Activated naive CD4-positive, alpha-beta T cell treated with anti-CD3 and anti-CD28 coated beads, Interleukin-2, amount 50 U/mL, for 24 hours (primary cell): Measurements from ENCODE around the gene MYCL.

ENCODE experiments used
- H3K27ac Mint-ChIP-seq: one replicate; pipeline ENCODE4 v1.8.0; 2021; ENCODE audit warnings: mild to moderate bottlenecking, mixed read lengths
- H3K27me3 Mint-ChIP-seq: one replicate; pipeline ENCODE4 v1.8.0; 2021; ENCODE audit warnings: mixed read lengths
- H3K36me3 Mint-ChIP-seq: one replicate; pipeline ENCODE4 v1.8.0; 2021; ENCODE audit warnings: mixed read lengths
- H3K4me1 Mint-ChIP-seq: one replicate; pipeline ENCODE4 v1.8.0; 2021; ENCODE audit warnings: mixed read lengths
- H3K4me3 Mint-ChIP-seq: one replicate; pipeline ENCODE4 v1.8.0; 2021; ENCODE audit warnings: mild to moderate bottlenecking, mixed read lengths
- H3K9me3 Mint-ChIP-seq: one replicate; pipeline ENCODE4 v1.8.0; 2021; ENCODE audit warnings: mixed read lengths

Gene MYCL

GRCh38 chr1:39854314-39854713 is 47.4 kb downstream of the MYCL start:
- Mint-ChIP-seq H3K27ac (no peak overlapping the region), H3K4me1 (peaks cover 5% of the 10 kb centered on the region), H3K4me3 (no peak overlapping the region), H3K9me3 (no peaks in the 10 kb centered on the region), H3K36me3 (peaks cover 9% of the 10 kb centered on the region), H3K27me3 (no peaks in the 10 kb centered on the region)

GRCh38 chr1:39852876-39853275 is 48.8 kb downstream of the MYCL start:
- Mint-ChIP-seq H3K27ac (no peak overlapping the region), H3K36me3 (peaks cover 14% of the 10 kb centered on the region), H3K4me1 (peaks cover 5% of the 10 kb centered on the region), H3K4me3 (no peak overlapping the region), H3K9me3 (no peaks in the 10 kb centered on the region), H3K27me3 (no peaks in the 10 kb centered on the region)

DNA sequence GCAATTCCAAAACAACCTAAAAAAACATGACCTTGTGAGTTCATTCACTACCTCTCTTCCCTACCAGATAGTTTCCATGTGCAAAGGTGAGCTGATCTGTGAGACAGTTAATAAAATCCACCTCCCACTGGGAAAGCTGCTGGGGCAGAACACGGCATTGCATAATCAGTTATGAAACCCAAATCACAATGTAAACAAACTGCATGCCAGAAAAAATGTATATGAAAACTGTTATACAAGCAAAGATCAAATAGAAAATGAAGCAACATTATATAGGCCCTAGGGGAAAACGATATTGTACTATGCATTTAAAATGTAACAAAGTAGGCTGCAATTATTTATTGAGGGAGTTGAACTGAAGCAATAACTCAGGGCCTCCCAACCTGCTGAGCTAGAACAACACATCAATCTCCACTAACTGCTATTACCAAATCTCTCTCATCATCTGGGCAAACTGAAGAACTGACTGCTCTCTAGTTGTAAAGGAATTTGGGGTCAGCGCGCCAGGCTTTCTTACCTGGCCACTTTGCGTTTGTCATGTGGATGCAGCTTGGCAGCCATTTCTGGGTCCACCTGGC is 49.4 kb downstream of the MYCL start:
- H3K9me3 Mint-ChIP-seq = no peaks in the 10 kb centered on the region
- H3K27ac Mint-ChIP-seq = peak overlapping the region; percentile 12
- no peak overlapping the region for H3K4me3 Mint-ChIP-seq
- peaks cover 15% of the 10 kb centered on the region for H3K36me3 Mint-ChIP-seq
- H3K27me3 Mint-ChIP-seq = no peaks in the 10 kb centered on the region
- peaks cover 5% of the 10 kb centered on the region for H3K4me1 Mint-ChIP-seq

GRCh38 chr1:39850606-39851216 is 51.0 kb downstream of the MYCL start:
- no peak overlapping the region for H3K4me3 Mint-ChIP-seq
- no peak overlapping the region for H3K27ac Mint-ChIP-seq

DNA sequence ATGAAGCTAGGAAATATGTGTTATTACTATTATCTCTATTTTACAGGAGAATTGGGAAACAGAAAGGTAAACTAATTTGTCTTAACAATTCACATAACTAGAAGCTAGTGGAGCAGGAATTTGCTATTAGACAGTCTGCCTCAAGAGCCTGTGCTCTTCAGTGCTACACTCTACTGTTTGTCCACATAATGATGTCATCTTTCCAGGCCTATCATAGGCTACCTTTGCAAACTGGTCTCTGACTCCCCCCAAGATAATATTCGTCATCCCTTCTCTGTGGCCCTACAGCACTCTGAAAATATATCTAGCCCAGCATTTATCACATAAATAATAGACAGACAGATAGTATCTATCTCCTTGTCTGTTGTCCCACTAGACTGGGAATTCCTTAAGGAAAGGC is 52.5 kb downstream of the MYCL start:
- H3K9me3 Mint-ChIP-seq = no peaks in the 10 kb centered on the region
- H3K4me1 Mint-ChIP-seq = peaks cover 32% of the 10 kb centered on the region
- H3K27ac Mint-ChIP-seq = no peak overlapping the region
- H3K36me3 Mint-ChIP-seq = peaks cover 13% of the 10 kb centered on the region
- H3K27me3 Mint-ChIP-seq = no peaks in the 10 kb centered on the region
- H3K4me3 Mint-ChIP-seq = no peak overlapping the region

More at GRCh38 chr1:39850606-39851216, 51.0 kb downstream of the MYCL start:
- Mint-ChIP-seq H3K4me1 (peaks cover 17% of the 10 kb centered on the region), H3K27me3 (no peaks in the 10 kb centered on the region), H3K9me3 (no peaks in the 10 kb centered on the region), H3K36me3 (peaks cover 15% of the 10 kb centered on the region)

DNA sequence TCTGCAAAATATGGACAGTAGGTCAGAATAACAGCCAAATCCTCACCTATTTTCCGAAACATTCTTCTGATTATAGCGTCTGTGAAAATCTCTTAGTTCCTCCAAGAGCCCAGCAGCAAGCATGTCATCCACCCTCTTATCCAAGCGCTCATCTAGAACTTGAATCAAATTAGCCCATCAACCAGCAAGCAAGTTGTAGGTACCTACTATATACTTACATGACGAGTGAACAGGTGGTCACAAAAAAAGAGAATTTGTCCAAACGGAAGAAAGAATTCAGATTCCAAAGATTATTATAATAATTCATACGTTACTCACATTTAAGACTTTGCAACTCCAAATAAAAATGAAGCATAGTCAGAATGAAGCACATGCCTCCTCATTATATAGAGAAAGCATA is 53.8 kb downstream of the MYCL start:
- no peaks in the 10 kb centered on the region for H3K9me3 Mint-ChIP-seq
- peaks cover 45% of the 10 kb centered on the region for H3K4me1 Mint-ChIP-seq
- no peaks in the 10 kb centered on the region for H3K27me3 Mint-ChIP-seq
- H3K4me3 Mint-ChIP-seq = no peak overlapping the region
- H3K27ac Mint-ChIP-seq = no peak overlapping the region
- peaks cover 20% of the 10 kb centered on the region for H3K36me3 Mint-ChIP-seq

DNA sequence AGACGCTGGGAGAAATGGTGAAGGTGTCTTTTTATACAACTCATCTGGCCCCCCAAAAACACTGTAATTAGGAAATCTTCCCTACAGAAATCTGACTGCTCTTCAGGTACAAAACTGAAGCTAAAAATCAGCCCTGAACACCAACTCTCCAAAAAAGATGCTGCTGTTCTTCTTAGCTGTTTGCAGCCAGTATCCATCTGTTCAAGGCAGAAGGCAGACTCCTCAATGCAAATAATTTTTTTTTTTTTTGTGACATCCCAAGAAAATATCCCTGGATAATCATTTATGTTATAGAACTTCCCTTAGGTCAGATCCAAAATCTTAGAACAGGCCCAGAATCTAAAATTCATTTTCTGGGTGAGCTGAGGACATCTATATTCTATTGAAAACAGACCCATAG is 54.9 kb downstream of the MYCL start:
- peaks cover 56% of the 10 kb centered on the region for H3K4me1 Mint-ChIP-seq
- peaks cover 28% of the 10 kb centered on the region for H3K36me3 Mint-ChIP-seq
- peak overlapping the region; percentile 41 for H3K27ac Mint-ChIP-seq
- no peaks in the 10 kb centered on the region for H3K9me3 Mint-ChIP-seq
- no peak overlapping the region for H3K4me3 Mint-ChIP-seq
- no peaks in the 10 kb centered on the region for H3K27me3 Mint-ChIP-seq

DNA sequence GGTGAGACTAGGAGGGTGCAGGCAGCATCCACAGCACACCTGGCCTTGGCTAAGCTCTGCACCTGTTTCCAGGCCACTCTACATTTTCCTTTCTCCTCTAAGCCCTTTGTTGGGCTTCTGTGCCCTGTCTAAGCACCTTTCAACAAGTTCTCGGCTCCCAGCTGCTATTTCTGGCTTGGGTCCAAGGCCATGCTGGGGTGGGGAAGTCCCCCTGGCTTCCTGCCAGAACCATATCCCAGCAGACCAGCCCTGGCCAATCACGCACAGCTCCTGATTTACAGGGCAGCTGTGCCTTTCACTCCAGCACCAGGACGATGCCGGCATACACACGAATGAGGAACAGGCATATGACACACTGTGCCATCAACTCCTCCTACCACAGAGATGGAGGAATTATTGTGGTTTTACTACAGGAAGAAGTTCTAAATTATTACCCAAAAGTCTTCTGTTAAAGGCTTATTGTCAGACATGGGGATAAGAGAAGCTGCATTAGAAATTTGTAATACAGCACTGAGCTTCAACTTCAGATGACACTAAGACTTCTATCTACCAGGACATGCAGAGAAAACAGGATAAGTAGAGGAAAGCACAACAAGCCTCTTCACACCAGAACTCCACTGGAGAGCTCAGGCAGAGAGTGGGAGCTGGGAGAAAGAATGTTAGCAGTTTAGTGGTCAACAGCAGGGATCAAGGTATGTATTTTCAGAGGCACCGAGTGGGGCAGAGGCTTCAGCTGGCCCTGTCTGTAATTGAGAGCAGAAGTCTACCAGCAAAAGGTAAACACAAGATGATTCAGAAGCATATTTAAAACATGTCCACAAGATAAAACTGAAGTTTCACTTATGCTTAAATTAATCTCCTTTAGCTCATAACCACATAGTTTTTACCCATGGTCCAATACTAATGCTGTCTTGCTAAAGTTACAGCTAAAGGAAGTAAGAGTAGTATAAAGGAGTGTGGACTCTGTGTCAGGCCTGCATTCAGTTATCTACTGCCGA is 55.8 kb downstream of the MYCL start:
- Mint-ChIP-seq H3K4me3 (peak overlapping the region; percentile 57), H3K27ac (peak overlapping the region; percentile 93), H3K27me3 (no peaks in the 10 kb centered on the region), H3K36me3 (peaks cover 35% of the 10 kb centered on the region), H3K4me1 (peaks cover 63% of the 10 kb centered on the region), H3K9me3 (no peaks in the 10 kb centered on the region)
